Lower leg skin (tissue), 4 donors: ENCODE data around the gene TAGLN2. TPM values are rescaled to one million over a fixed set of nuclear protein-coding genes. Genes with fewer than 3 reads are reported as not detected.

Experiments used
- DNase-seq, 2 donors: peaks; one replicate each; pipeline ENCODE4 v3.0.0-alpha.2; 2019; ENCODE audit warnings: low spot score in 2 of 2
- H3K4me3 ChIP-seq: fragments of 200-600 bp; sonication (generic); 2 replicates; pipeline ENCODE4 v1.5.1; 2017; ENCODE audit warnings: mild to moderate bottlenecking, low read depth; ENCODE audit not compliant: poor library complexity, severe bottlenecking
- CTCF ChIP-seq, 3 donors: fragments of 450-650 bp; IDR thresholded peaks; one replicate each; pipeline ENCODE4 v1.5.1; 2016; ENCODE audit warnings: antibody characterized with exemption in 3 of 3, mild to moderate bottlenecking in 3 of 3, moderate library complexity in 2 of 3
- POLR2A ChIP-seq, 2 donors: fragments of 450-650 bp; IDR thresholded peaks; one replicate each; pipeline ENCODE4 v1.6.1; 2016 to 2017; ENCODE audit warnings: antibody characterized with exemption in 2 of 2, mild to moderate bottlenecking in 1 of 2, moderate library complexity in 1 of 2
- WGBS, 2 donors: methylation state at CpG; one replicate each; pipeline ENCODE4 v1.1.5; 2018; 5-methylcytosine and 5-hydroxymethylcytosine counted together
- intact Hi-C: fragments of 100-400 bp; cut with DNase I; formaldehyde crosslinking; loops from one replicate; pipeline ENCODE4 v1.15.0; 2023; ENCODE audit warnings: low total_unique reads
- total RNA-seq, 4 donors: library from RNA; depleted of rRNA; stranded (reverse); fragments of >200 nt; gene quantifications; one replicate each; pipeline ENCODE4 v1.1.0, GENCODE V29; 2016

Gene TAGLN2
- total RNA-seq, 4 donors from 2014 or later = 244 to 413 (median 306) TPM

DNA sequence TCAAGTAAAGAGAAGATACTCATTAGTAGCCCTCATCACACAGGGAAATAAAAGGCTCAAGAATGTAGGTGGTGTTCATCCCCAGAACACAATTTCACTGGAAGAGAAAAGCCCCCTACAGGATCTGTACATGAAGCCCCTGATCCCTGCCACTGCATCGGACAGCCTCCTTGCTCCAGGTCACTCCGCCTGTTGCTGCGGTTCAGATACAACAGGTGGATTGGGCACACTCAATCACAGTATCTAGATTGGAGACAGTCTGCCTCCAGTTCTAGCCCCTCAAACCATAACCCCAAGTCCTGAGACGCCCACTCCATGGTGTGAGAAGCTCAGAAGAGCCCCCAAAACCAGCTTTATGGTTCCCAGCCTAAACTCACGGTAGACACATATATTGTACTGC is 27.6 kb upstream of the TAGLN2 start:
- WGBS, 2 donors = 88 to 89% methylated on average over 5 of the region's 5 CpGs
- no peak overlapping the region for H3K4me3 ChIP-seq
- TF ChIP-seq CTCF (IDR thresholded peaks at IDR 0.05) (no peak), POLR2A (IDR thresholded peaks at IDR 0.05) (no peak)
- intact Hi-C loops = no loop called here
- DNase-seq = peak in 1 of 2 donors; percentile 15

GRCh38 chr1:159951551-159951950 is 26.2 kb upstream of the TAGLN2 start:
- 59 to 65% methylated on average over 1 of the region's 1 CpG for WGBS, 2 donors
- TF ChIP-seq POLR2A (IDR thresholded peaks at IDR 0.05) (no peak), CTCF (IDR thresholded peaks at IDR 0.05) (no peak)
- intact Hi-C loops = no loop called here
- DNase-seq = peak in 1 of 2 donors; percentile 80
- no peak overlapping the region for H3K4me3 ChIP-seq

DNA sequence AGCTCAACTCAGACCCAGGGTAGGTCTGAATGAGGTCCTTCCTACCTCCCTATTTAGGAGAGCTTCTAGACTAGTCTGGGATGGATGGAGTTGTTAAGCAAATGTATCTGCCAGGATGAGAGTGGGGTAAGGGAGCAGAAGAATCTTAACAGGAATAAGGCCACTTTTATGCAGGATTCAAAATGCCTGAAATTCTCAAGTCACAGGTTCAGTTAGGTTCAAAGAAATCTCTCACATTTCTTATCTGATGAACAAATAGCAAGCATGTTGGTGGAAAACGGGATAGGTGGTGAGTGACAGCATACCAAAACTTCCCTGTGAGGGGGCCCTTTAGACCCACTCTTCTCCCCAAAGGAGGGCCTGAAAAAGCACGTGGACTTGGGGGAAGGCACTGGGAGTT is 25.7 kb upstream of the TAGLN2 start:
- no peak for DNase-seq
- H3K4me3 ChIP-seq = no peak overlapping the region
- TF ChIP-seq CTCF (IDR thresholded peaks at IDR 0.05) (no peak), POLR2A (IDR thresholded peaks at IDR 0.05) (no peak)
- intact Hi-C loops = no loop called here
- 70 to 86% methylated on average over 2 of the region's 2 CpGs for WGBS, 2 donors

GRCh38 chr1:159949981-159950381 is 24.7 kb upstream of the TAGLN2 start:
- 89 to 99% methylated on average over 4 of the region's 4 CpGs for WGBS, 2 donors
- intact Hi-C loops = no loop called here
- H3K4me3 ChIP-seq = no peak overlapping the region

DNA sequence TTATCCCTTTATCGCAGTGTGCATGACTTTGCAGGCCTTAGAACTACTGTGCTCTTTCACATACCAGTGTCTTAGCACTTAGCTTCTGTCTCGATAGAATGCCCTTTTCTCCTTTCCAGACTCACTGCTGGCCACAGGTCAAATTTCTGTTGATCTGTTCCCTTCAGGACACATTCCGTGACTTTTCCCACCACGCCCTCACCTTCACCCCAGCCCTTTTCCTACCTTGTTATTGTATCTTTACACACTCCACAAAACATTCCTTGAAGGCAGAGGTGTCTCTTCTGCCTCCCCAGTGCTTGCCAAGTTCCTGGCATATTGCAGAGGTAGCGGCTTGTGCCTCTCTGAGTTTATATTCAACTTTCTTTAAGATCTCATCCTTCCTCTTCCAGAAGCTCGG is 23.8 kb upstream of the TAGLN2 start:
- no peak overlapping the region for H3K4me3 ChIP-seq
- TF ChIP-seq POLR2A (IDR thresholded peaks at IDR 0.05) (no peak), CTCF (IDR thresholded peaks at IDR 0.05) (no peak)
- intact Hi-C loops = no loop called here
- DNase-seq = peak in 1 of 2 donors; percentile 43
- 54 to 57% methylated on average over 6 of the region's 6 CpGs for WGBS, 2 donors

More at GRCh38 chr1:159949981-159950381, 24.7 kb upstream of the TAGLN2 start:
- peak in 1 of 2 donors; percentile 58 for DNase-seq
- TF ChIP-seq CTCF (IDR thresholded peaks at IDR 0.05) (no peak), POLR2A (IDR thresholded peaks at IDR 0.05) (no peak)

DNA sequence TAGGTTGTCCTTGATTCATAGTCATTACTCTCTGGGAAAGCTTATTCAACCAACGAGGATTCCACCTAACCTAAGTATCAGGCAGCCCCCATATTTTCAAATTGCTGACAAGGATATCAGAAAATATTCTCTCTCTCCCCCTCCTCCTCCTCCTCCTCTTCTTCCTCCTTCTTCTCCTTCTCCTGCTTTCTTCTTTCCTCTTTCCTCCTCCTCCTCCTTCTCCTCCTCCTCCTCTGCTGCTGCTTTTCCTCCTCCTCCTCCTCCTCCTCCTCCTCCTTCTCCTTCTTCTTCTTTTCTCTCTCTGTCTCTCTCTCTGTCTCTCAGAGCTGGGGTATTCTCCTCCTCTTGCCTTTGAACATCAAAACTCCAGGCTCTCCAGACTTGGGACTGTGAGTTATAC is 22.6 kb upstream of the TAGLN2 start:
- no peak for TF ChIP-seq CTCF (IDR thresholded peaks at IDR 0.05)
- TF ChIP-seq POLR2A (IDR thresholded peaks at IDR 0.05) = no peak
- intact Hi-C loops = no loop called here
- 66 to 71% methylated on average over 1 of the region's 1 CpG for WGBS, 2 donors
- DNase-seq = no peak
- H3K4me3 ChIP-seq = no peak overlapping the region
